GM13976 (cell line): Measurements from ENCODE around the gene CUBN.

Source experiments
- DNase-seq: peaks from one replicate; pipeline ENCODE4 v3.0.0; 2012; ENCODE audit warnings: low spot score
- in situ Hi-C: fragments of 300-500 bp; cut with MboI; formaldehyde crosslinking; loops from one replicate; pipeline ENCODE4 v1.12.0; 2022; ENCODE audit warnings: low sequenced_read_pairs, mixed read lengths, inconsistent platforms; ENCODE audit not compliant: unreplicated experiment
- TF ChIP-seq, protein P1 (sequence below): IDR thresholded peaks from 2 replicates; pipeline ENCODE4 v1.5.1; 2012; ENCODE audit warnings: borderline replicate concordance, mild to moderate bottlenecking; ENCODE audit not compliant: insufficient read depth; ENCODE audit errors: extremely low read depth, missing control alignments, control extremely low read depth

The CUBN gene

DNA sequence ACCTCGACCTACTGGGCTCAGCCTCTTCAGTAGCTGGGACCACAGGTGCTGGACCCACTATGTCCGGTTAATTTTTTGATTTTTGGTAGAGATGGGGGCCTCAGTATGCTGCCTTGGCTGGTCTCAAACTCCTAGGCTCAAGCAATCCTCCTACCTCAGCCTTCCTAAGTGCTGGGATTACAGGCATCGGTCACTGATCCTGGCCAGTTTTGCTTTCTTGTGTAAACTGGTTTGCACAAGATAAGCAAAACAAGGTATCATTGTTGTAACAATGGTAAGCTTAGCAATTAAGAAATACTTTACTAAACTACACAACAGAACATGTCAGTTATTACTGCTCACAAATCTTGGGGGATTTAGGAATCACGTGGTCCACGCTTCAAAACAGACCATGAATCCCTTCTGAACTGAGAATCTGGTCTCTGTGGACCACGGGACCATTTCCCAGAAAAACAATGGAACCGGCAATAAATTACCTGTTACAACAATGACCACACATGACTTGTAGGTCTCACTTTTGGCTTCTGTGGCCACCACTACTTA lies 349.2 kb downstream of the CUBN start:
- in situ Hi-C loops = loop anchor here (25.0 kb wide), 1 partner anchor 668 kb away; no protein-coding TSS in a partner anchor

DNA sequence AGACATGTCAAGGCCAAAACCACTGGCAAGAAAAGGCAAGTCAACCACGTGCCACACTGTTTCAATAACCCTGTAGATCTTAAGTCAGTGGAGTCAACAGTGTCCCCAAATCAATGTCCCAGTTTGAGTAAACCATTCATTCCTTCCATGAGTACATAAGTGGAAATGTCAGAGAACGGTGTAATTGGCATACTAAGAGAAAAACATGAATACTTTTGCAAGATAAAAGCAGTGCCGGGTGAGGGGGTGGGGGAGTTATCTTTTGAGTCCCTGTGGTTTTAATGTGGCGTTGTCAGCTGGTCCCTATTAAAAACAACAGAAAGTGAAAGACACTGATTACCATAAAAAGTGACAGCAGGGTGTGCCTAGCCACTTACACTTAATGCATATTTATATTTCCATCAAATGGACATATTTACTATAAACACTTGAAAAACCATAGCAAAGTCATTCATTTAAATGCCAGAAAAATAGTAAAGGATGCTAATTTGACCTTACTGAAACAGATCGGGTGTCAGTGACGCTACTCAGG lies 350.2 kb downstream of the CUBN start:
- in situ Hi-C loops = loop anchor here (25.0 kb wide), 1 partner anchor 667 kb away; no protein-coding TSS in a partner anchor
- DNase-seq = peak; percentile 60
- TF ChIP-seq, protein P1, sequence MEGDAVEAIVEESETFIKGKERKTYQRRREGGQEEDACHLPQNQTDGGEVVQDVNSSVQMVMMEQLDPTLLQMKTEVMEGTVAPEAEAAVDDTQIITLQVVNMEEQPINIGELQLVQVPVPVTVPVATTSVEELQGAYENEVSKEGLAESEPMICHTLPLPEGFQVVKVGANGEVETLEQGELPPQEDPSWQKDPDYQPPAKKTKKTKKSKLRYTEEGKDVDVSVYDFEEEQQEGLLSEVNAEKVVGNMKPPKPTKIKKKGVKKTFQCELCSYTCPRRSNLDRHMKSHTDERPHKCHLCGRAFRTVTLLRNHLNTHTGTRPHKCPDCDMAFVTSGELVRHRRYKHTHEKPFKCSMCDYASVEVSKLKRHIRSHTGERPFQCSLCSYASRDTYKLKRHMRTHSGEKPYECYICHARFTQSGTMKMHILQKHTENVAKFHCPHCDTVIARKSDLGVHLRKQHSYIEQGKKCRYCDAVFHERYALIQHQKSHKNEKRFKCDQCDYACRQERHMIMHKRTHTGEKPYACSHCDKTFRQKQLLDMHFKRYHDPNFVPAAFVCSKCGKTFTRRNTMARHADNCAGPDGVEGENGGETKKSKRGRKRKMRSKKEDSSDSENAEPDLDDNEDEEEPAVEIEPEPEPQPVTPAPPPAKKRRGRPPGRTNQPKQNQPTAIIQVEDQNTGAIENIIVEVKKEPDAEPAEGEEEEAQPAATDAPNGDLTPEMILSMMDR = no peak

More for the DNA sequence above, 349.2 kb downstream of the CUBN start:
- DNase-seq = no peak
- TF ChIP-seq, protein P1 = no peak

DNA sequence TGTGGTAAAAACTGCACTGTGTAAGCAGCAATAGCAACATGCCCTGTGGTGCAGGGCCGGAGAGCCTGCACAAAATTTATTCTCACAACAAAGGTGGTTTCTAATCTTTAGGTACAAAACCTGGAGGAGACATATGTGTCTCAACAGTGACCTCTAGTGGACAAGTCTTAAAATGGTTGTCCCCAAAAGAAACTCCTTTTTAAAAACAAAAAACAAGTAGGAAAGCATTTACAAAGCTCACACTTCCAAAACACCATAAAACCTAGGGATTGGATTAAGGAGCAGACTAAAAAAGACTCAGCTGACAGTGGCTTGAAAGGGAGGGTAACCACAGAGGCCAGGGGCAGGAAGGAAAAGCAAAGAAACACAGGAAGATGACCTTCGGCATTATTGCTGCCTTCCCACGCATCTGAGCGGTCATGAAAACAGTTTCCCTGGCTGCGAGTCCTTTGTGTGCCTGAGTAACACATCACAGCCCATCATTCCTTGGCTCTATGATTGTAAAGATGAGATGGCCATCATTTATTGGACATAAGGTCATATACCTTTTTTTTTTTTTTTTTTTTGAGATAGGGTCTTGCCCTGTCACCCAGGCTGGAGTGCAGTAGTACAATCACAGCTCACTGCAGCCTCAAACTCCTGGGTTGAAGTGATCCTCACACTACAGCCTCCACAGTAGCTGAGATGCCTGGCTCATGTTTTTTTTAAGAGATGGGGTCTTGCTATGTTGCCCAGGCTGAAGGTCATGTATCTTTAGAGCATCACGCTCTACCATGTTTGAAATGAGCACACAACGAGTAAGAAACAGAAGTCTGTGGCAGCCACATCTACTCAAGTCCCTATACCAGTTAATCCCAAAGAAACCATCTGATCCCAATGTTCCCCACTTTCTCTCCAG lies 351.9 kb downstream of the CUBN start:
- in situ Hi-C loops = loop anchor here (25.0 kb wide), 1 partner anchor 665 kb away; no protein-coding TSS in a partner anchor
- peak; percentile 67 for DNase-seq
- TF ChIP-seq, protein P1 = peak; percentile 30

DNA sequence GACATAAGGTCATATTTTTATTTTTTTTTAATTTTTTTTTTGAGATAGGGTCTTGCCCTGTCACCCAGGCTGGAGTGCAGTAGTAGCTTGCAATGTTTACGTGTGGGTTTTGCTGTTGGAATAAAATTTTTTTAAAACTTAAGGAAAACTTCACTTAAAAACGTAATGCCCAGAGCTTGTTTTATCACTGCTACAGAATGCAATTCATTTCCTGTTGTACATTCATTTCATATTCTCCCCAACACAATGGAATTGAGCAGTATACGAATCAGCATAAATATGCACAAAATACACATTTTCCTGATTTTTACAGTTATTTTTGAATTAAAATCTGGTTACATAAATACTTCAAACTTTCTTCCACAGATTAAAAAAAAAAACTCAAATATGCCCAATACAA lies 352.7 kb downstream of the CUBN start:
- TF ChIP-seq, protein P1 = no peak
- in situ Hi-C loops = loop anchor here (25.0 kb wide), 1 partner anchor 665 kb away; no protein-coding TSS in a partner anchor

More for the DNA sequence above, 352.7 kb downstream of the CUBN start:
- DNase-seq = no peak
